CD4-positive, CD25-positive, alpha-beta regulatory T cell (primary cell): ENCODE measurements around the gene C2CD4B. TPM values are rescaled to one million over a fixed set of nuclear protein-coding genes. Genes with fewer than 3 reads are reported as not detected.

Experiments used
- ATAC-seq, 2 donors: fragments of 150-1000 bp; cut with Tn5 transposase; one replicate each; pipeline ENCODE4 v1.10.0; 2021; ENCODE audit warnings: low read depth in 2 of 2, moderate number of reproducible peaks in 2 of 2, moderate library complexity in 1 of 2
- DNase-seq, 3 donors: peaks; one replicate each; pipeline versions ENCODE4 v3.0.0 to v3.0.0-alpha.2; 2012 to 2022; ENCODE audit warnings: mixed read lengths in 1 of 3
- H3K27ac ChIP-seq: one replicate; pipeline ENCODE4 v1.7.0; 2013; ENCODE audit warnings: mild to moderate bottlenecking, low read length; ENCODE audit not compliant: insufficient read depth, poor library complexity, severe bottlenecking
- H3K27me3 ChIP-seq: one replicate; pipeline ENCODE4 v1.7.0; 2013; ENCODE audit warnings: low read length; ENCODE audit not compliant: control insufficient read depth, insufficient read depth
- H3K36me3 ChIP-seq: one replicate; pipeline ENCODE4 v1.7.0; 2013; ENCODE audit warnings: mild to moderate bottlenecking, low read length, moderate library complexity; ENCODE audit not compliant: control insufficient read depth, insufficient read depth
- H3K4me1 ChIP-seq: 2 replicates; pipeline ENCODE4 v1.7.0; 2013; ENCODE audit warnings: mild to moderate bottlenecking, low read length; ENCODE audit not compliant: insufficient read depth, control insufficient read depth, poor library complexity, severe bottlenecking
- H3K4me3 ChIP-seq: one replicate; pipeline ENCODE4 v1.7.0; 2013; ENCODE audit warnings: low read depth, mild to moderate bottlenecking, low read length, moderate library complexity
- H3K9me3 ChIP-seq, 2 experiments: 1 replicate in 1 of 2; 2 replicates in 1 of 2; pipeline ENCODE4 v1.7.0; 2013; ENCODE audit warnings: low read length in 2 of 2, mild to moderate bottlenecking in 1 of 2, moderate library complexity in 1 of 2; ENCODE audit not compliant: control insufficient read depth in 2 of 2
- H3K27ac Mint-ChIP-seq, 3 donors: one replicate each; pipeline ENCODE4 v1.8.0; 2020 to 2022; ENCODE audit warnings: mild to moderate bottlenecking in 3 of 3, mixed read lengths in 3 of 3, moderate library complexity in 2 of 3
- H3K27me3 Mint-ChIP-seq: one replicate; pipeline ENCODE4 v1.8.0; 2022; ENCODE audit warnings: mild to moderate bottlenecking, mixed read lengths
- H3K36me3 Mint-ChIP-seq: one replicate; pipeline ENCODE4 v1.8.0; 2020; ENCODE audit warnings: mixed read lengths
- H3K4me1 Mint-ChIP-seq, 4 donors: one replicate each; pipeline ENCODE4 v1.8.0; 2020 to 2022; ENCODE audit warnings: mixed read lengths in 4 of 4, mild to moderate bottlenecking in 1 of 4
- H3K4me3 Mint-ChIP-seq, 4 donors: one replicate each; pipeline ENCODE4 v1.8.0; 2020 to 2022; ENCODE audit warnings: mild to moderate bottlenecking in 4 of 4, mixed read lengths in 4 of 4, moderate library complexity in 3 of 4
- H3K9me3 Mint-ChIP-seq, 7 donors: one replicate each; pipeline ENCODE4 v1.8.0; 2020 to 2022; ENCODE audit warnings: mixed read lengths in 7 of 7, mild to moderate bottlenecking in 3 of 7, moderate library complexity in 2 of 7
- polyA plus RNA-seq, 4 donors: library from polyadenylated mRNA; unstranded; fragments of 300-500 nt; fragmentation: Illumina TruSeq; gene quantifications; one replicate each; pipeline ENCODE4 v1.2.3, GENCODE V29; 2021
- total RNA-seq: library from RNA; stranded (reverse); gene quantifications from one replicate; pipeline ENCODE4 v1.2.3, GENCODE V29; 2022

Gene C2CD4B
- total and polyA plus RNA-seq, 5 donors from 2014 or later = 0.74 to 0.92 TPM; not detected in 3

GRCh38 chr15:62149729-62150128 lies 15.4 kb downstream of the C2CD4B start:
- Mint-ChIP-seq H3K4me1 (peaks cover 0 to 19% (median 4%) of the 10 kb centered on the region in 4 donors), H3K27ac (no peak overlapping the region), H3K4me3 (no peak overlapping the region), H3K9me3 (peaks cover 0 to 2% (median 0%) of the 10 kb centered on the region in 7 donors), H3K36me3 (peaks cover 3% of the 10 kb centered on the region), H3K27me3 (no peaks in the 10 kb centered on the region)
- DNase-seq (no peak), ATAC-seq (no peak)
- no peaks in the 10 kb centered on the region for H3K9me3 ChIP-seq
- H3K27me3 ChIP-seq = peaks cover 2% of the 10 kb centered on the region
- no peaks in the 10 kb centered on the region for H3K36me3 ChIP-seq
- H3K4me1 ChIP-seq = no peaks in the 10 kb centered on the region
- H3K4me3 ChIP-seq = no peak overlapping the region
- H3K27ac ChIP-seq = no peak overlapping the region

- peaks cover 3% of the 10 kb centered on the region for H3K36me3 Mint-ChIP-seq
- no peak overlapping the region for H3K27ac Mint-ChIP-seq
- no peak overlapping the region for H3K4me3 ChIP-seq
- no peak overlapping the region for H3K27ac ChIP-seq
- H3K4me1 ChIP-seq = no peaks in the 10 kb centered on the region
- peaks cover 6% of the 10 kb centered on the region for H3K27me3 Mint-ChIP-seq
- ATAC-seq (no peak), DNase-seq (no peak)
- H3K36me3 ChIP-seq = no peaks in the 10 kb centered on the region
- H3K9me3 Mint-ChIP-seq = peaks cover 0 to 2% (median 0%) of the 10 kb centered on the region in 7 donors
- no peaks in the 10 kb centered on the region for H3K27me3 ChIP-seq
- H3K4me3 Mint-ChIP-seq = no peak overlapping the region
- peaks cover 0 to 14% (median 3%) of the 10 kb centered on the region in 4 donors for H3K4me1 Mint-ChIP-seq
- H3K9me3 ChIP-seq = no peaks in the 10 kb centered on the region
Observed at GRCh38 chr15:62147551-62147950, 17.5 kb downstream of the C2CD4B start.

- Mint-ChIP-seq H3K27ac (no peak overlapping the region), H3K36me3 (peaks cover 3% of the 10 kb centered on the region), H3K9me3 (peaks cover 0 to 2% (median 0%) of the 10 kb centered on the region in 7 donors), H3K27me3 (peaks cover 6% of the 10 kb centered on the region), H3K4me1 (peaks cover 0 to 15% (median 5%) of the 10 kb centered on the region in 4 donors), H3K4me3 (no peak overlapping the region)
- DNase-seq (no peak), ATAC-seq (no peak)
- no peak overlapping the region for H3K4me3 ChIP-seq
- no peaks in the 10 kb centered on the region for H3K9me3 ChIP-seq
- no peaks in the 10 kb centered on the region for H3K36me3 ChIP-seq
- no peaks in the 10 kb centered on the region for H3K4me1 ChIP-seq
- H3K27ac ChIP-seq = no peak overlapping the region
- no peaks in the 10 kb centered on the region for H3K27me3 ChIP-seq
Observed at GRCh38 chr15:62147149-62147548, 17.9 kb downstream of the C2CD4B start.

DNA sequence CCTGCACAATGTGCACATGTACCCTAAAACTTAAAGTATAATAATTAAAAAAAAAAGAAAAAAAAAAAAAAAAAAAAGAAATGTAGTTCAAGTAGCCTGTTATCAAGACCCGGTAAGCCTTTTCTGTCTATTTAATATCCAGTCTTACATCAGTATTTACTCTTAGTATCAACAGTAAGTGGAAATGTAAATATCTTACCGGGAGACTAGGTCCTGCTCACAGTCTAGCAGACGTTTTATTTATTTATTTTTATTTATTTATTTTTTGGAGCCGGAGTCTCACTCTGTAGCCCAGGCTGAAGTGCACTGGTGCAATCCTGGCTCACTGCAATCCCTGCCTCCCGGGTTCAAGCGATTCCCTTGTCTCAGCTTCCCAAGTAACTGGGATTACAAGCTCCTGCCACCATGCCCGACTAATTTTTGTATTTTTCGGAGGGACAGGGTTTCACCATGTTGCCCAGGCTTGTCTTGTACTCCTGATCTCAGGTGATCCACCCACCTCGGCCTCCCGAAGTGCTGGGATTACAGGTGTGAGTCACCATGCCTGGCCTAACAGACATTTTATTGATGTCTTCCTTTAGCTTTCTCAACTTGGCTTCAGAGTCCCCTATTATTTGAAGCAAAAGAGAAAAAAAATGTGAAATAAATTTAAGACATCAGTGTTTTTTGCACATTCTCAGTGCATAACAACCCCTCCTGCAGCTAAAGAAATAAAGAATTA lies 19.9 kb downstream of the C2CD4B start:
- Histone ChIP-seq H3K4me3 (no peak overlapping the region), H3K27ac (no peak overlapping the region), H3K36me3 (no peaks in the 10 kb centered on the region), H3K9me3 (no peaks in the 10 kb centered on the region), H3K27me3 (no peaks in the 10 kb centered on the region), H3K4me1 (no peaks in the 10 kb centered on the region)
- no peak for ATAC-seq
- no peaks in the 10 kb centered on the region for H3K36me3 Mint-ChIP-seq
- H3K4me1 Mint-ChIP-seq = peaks cover 0 to 13% (median 8%) of the 10 kb centered on the region in 4 donors
- H3K27me3 Mint-ChIP-seq = peaks cover 6% of the 10 kb centered on the region
- H3K27ac Mint-ChIP-seq = no peak overlapping the region
- no peak overlapping the region for H3K4me3 Mint-ChIP-seq
- peaks cover 0 to 2% (median 0%) of the 10 kb centered on the region in 7 donors for H3K9me3 Mint-ChIP-seq
- no peak for DNase-seq

GRCh38 chr15:62142736-62143135 lies 22.3 kb downstream of the C2CD4B start:
- Mint-ChIP-seq H3K36me3 (peaks cover 3% of the 10 kb centered on the region), H3K4me1 (peaks cover 0 to 13% (median 7%) of the 10 kb centered on the region in 4 donors), H3K9me3 (peaks cover 0 to 2% (median 0%) of the 10 kb centered on the region in 7 donors), H3K4me3 (no peak overlapping the region), H3K27ac (no peak overlapping the region), H3K27me3 (peaks cover 6% of the 10 kb centered on the region)
- Histone ChIP-seq H3K27ac (no peak overlapping the region), H3K36me3 (no peaks in the 10 kb centered on the region), H3K4me3 (no peak overlapping the region), H3K9me3 (no peaks in the 10 kb centered on the region), H3K4me1 (no peaks in the 10 kb centered on the region), H3K27me3 (no peaks in the 10 kb centered on the region)
- DNase-seq (peak in 1 of 3 donors; percentile 36), ATAC-seq (no peak)

DNA sequence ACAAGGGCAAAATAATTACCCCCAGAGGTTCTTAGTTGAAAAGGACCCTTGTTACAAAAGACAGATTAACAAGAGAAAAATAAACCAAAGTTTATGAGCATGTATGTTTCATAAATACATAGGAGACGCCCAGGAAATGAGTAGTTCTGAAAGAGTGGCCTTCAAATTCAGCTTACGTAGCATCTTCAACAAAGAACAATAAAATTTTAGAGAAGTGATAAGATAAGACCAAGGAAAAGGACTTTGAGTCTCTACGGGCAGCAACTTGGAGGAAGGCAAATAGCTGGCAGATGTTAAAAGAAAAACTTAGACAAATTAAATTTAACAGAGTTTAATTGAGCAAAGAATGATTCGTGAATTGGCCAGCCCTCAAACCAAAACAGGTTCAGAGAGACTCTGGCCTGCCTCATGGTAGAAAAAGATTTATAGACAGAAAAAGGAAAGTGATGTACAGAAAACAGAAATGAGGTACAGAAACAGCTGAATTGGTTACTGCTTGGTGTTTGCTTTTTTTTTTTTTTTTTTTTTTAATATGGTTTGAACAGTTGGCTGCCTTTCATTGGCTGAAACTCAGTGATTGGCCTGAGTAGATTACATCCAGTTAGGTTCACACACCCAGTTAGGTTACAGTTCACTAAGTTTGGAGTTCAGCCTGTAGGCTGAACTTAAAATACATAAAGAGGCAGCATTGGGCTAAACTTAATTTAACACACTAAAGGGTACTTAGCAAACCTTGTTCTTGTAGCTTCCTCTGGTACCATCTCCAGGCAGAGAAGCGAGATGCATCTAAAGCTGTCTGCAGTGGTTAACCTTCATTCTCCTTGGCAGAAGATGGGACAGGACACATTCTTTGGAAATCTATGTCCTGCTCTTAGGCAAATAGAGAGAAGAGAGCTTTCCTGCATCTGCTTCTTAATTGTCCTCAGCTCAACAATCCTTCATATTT lies 23.2 kb downstream of the C2CD4B start:
- peak in 1 of 3 donors; percentile 47 for DNase-seq
- Histone ChIP-seq H3K9me3 (no peaks in the 10 kb centered on the region), H3K36me3 (no peaks in the 10 kb centered on the region), H3K4me1 (no peaks in the 10 kb centered on the region), H3K27me3 (no peaks in the 10 kb centered on the region), H3K4me3 (no peak overlapping the region), H3K27ac (no peak overlapping the region)
- no peak for ATAC-seq
- H3K4me1 Mint-ChIP-seq = peaks cover 0 to 13% (median 7%) of the 10 kb centered on the region in 4 donors
- H3K4me3 Mint-ChIP-seq = no peak overlapping the region
- H3K27ac Mint-ChIP-seq = no peak overlapping the region
- H3K9me3 Mint-ChIP-seq = peaks cover 0 to 2% (median 0%) of the 10 kb centered on the region in 7 donors
- peaks cover 3% of the 10 kb centered on the region for H3K36me3 Mint-ChIP-seq
- H3K27me3 Mint-ChIP-seq = peaks cover 6% of the 10 kb centered on the region

DNA sequence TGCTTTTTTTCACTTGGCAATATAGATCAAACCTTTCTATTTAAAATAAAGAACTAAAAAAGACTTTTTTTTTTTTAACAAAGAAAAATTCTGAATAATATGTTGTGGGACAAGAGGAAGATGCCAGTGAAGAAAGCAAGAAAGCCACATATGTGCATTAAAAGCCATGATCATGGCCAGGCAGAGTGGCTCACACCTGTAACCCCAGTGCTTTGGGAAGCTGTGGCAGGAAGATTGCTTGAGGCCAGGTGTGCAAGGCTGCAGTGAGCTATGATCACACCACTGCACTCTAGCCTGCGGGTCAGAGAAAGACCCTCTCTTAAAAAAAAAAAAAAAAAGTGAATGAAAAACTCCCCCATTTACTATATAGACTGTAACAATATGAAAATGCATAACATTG lies 23.9 kb downstream of the C2CD4B start:
- Mint-ChIP-seq H3K9me3 (peaks cover 0 to 2% (median 0%) of the 10 kb centered on the region in 7 donors), H3K4me3 (no peak overlapping the region), H3K27me3 (peaks cover 10% of the 10 kb centered on the region), H3K4me1 (peaks cover 0 to 13% (median 7%) of the 10 kb centered on the region in 4 donors), H3K36me3 (peaks cover 3% of the 10 kb centered on the region), H3K27ac (no peak overlapping the region)
- H3K27me3 ChIP-seq = no peaks in the 10 kb centered on the region
- no peaks in the 10 kb centered on the region for H3K9me3 ChIP-seq
- no peaks in the 10 kb centered on the region for H3K4me1 ChIP-seq
- DNase-seq (no peak), ATAC-seq (no peak)
- H3K4me3 ChIP-seq = no peak overlapping the region
- H3K36me3 ChIP-seq = no peaks in the 10 kb centered on the region
- H3K27ac ChIP-seq = no peak overlapping the region
